Measurements from ENCODE around the gene ECHDC3.
"Not testable (repeated sequence)": the region's sequence is repeated elsewhere in the genome, so short reads cannot be mapped to it uniquely, and the experiment has no call there.

The ECHDC3 gene

DNA sequence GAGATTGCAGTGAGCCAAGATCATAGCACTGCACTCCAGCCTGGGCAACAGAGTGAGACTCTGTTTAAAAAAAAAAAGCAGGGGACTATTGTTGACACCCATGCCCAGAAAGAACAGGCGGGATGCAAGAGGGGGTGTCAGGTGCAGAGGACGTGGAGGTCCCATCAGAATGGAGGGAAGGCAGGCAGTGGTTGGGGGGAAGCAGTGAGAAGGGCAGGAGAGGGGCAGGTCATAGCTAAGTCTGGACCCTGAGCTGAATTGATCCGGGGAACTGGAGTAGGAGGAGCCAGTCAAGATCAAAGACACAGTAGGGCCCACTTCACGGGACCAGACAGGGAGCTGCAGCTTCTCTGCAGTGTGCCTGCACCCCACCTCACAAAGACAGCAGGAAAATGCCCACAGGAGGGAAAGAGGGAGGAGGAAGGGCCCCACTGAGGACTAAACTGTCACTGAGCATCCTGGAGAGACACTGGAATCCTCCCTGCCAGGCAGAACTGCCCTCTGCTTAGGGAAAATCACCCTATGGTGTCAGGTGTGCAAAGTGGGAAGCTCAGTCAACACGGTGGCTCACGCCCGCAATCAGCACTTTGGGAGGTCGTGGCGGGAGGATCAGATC is 27.3 kb upstream of the ECHDC3 start:
- in situ Hi-C loops (cut with HindIII; ENCODE audit: low pct_ligation_motif_present, low pct_unique_long_range_greater_than_20kb, low sequenced_read_pairs): no loop called here
- DNase-seq: no peak

DNA sequence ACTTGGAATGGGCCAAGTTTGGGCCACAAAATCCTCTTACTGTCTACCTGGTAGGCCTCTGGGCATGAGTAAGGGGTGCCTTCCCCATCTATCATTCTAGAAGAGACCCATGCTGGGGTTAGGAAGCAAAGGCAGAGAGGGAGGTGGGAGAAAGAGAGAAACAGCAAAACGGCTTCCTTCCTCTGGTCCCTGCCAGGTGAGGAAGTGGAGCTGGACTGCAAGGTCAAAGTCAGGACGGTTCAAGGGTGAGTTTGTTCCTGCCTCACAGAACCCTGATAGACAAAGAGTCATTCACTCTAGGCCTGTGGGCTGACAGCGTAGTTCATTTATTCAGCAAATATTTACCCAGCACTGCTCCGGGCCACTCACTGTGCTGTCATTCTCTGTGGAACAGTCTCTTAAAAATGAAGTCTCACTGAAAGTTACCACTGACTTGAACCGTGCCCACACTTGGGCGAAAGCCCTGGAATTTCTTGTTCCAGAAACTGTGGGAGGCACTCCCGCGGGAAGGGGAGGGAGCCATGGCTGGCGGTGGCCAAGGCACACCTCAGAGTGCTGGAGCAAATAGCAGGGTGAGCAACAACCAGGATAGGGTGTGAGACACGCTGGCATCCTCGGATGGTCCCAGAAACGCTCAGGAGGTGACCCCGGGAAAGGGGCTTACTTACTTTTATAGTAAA is 26.2 kb upstream of the ECHDC3 start:
- in situ Hi-C loops (cut with HindIII; ENCODE audit: low pct_ligation_motif_present, low pct_unique_long_range_greater_than_20kb, low sequenced_read_pairs): no loop called here
- no peak for DNase-seq

DNA sequence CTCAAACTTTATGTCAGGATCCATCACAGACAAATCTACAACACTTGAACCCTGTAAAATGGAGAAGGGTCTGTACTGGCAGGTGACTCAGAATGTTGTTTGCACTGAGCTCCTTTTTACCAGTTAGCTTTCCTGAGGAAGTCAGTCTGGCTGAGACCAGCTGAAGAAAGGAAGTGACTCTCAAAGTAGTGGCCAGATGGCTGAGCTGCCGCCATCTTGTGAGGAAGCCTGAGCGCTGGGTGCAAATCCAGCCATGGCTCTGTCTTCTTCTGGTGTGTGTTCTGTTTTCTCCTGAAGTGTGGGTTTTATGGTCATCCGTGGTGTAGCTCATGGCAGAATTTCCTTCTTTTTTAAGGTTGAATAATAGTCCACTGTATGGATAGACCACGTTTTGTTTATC is 25.5 kb upstream of the ECHDC3 start:
- in situ Hi-C loops (cut with HindIII; ENCODE audit: low pct_ligation_motif_present, low pct_unique_long_range_greater_than_20kb, low sequenced_read_pairs): no loop called here
- no peak for DNase-seq

DNA sequence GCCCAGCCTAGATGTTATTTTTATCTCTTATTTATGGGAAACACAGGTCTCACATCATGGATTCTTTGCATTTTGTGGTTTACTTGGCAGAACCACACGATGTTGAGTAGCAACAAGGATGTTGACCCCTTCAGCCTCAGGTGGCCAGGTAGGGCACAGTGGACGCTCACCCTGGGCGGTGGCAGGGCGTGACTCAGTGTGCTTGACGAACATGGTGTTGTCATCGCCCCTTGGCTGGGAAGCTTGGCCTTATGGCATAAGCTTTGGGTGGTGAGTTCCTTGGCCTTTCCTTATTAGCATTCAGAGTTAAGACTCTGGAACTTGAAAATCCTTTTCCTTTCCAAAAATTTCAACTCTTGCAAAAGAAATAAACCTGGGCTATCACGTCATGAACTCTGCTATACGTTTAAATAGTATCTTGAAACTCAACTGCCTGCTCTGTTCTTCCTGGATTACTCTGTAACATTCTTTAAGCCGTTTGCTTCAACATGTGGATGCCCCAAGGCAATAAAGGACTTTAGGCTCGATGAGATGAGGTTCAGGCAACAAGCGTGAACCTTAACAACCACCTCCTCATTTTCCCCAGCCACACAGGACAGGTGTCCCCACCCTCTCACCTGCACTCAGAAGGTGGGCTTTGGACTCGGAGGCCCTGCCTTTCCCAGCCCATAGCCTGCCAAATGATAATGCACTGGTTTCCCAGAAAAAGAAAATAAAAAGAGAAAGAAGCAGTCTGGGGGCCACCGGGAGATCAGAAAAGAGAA is 22.5 kb upstream of the ECHDC3 start:
- no peak for DNase-seq
- in situ Hi-C loops (cut with HindIII; ENCODE audit: low pct_ligation_motif_present, low pct_unique_long_range_greater_than_20kb, low sequenced_read_pairs): no loop called here

GRCh38 chr10:11720260-11720741 is 21.9 kb upstream of the ECHDC3 start:
- in situ Hi-C loops (cut with HindIII; ENCODE audit: low pct_ligation_motif_present, low pct_unique_long_range_greater_than_20kb, low sequenced_read_pairs): no loop called here
- DNase-seq: no peak

DNA sequence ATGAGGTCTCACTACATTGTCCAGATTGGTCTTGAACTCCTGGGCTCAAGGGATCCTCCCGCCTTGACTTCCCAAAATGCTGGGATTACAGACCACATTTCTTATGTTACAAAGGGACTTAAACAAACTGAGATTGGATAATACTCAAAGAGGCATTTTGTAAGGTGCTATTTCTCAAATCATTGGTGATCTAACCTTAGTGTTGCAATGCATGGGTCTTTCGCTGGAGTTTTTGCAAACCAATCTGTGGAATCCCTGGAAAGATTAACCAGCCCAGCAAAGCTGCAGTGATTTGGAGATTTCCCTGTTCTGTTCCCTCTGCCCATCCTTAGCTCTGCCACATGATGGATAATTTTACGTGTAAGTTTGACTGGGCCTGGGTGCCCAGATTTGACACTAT is 20.4 kb upstream of the ECHDC3 start:
- no peak for DNase-seq
- in situ Hi-C loops (cut with HindIII; ENCODE audit: low pct_ligation_motif_present, low pct_unique_long_range_greater_than_20kb, low sequenced_read_pairs): no loop called here

GRCh38 chr10:11723359-11723758 is 18.8 kb upstream of the ECHDC3 start:
- in situ Hi-C loops (cut with HindIII; ENCODE audit: low pct_ligation_motif_present, low pct_unique_long_range_greater_than_20kb, low sequenced_read_pairs): no loop called here
- DNase-seq: no peak

DNA sequence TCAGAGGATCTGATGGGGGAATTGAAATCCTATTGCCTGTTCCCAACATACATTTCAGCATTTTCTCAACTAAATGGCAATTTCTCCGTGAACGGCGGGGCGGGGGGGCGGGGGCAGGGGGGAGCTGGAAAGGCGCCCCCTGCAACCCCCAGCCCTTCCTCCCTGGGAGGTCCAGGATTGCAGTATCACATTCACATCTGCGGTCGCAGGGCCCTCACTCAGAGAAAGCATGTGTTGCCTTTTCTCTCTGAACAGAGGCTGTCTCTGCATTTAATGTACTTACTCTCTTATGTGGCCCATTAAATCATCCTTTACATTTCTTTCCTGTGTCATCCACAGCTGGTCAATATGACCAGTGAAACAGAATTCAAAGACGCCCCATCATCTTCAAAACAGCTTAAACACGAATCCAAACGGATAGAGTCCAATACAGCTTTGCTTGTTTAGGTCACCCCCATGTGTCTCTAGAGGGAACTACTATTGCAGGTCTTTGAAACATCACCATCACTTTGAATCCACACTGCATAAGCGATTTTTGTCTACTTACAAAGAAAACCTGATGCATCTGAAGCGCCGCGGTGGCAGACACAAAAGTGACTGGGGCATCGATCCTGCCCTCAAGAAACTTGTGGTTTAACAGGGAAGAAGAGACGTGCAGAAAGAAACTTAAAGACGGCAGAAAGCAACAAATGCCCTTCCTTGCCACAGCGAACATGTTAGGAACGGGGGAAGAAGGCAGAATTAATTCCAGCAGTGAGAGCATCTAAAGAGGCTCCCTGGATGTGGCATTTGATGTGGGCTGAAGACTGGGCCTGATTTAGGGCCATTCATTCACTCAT is 17.0 kb upstream of the ECHDC3 start:
- in situ Hi-C loops (cut with HindIII; ENCODE audit: low pct_ligation_motif_present, low pct_unique_long_range_greater_than_20kb, low sequenced_read_pairs): no loop called here
- DNase-seq: peak; percentile 55

DNA sequence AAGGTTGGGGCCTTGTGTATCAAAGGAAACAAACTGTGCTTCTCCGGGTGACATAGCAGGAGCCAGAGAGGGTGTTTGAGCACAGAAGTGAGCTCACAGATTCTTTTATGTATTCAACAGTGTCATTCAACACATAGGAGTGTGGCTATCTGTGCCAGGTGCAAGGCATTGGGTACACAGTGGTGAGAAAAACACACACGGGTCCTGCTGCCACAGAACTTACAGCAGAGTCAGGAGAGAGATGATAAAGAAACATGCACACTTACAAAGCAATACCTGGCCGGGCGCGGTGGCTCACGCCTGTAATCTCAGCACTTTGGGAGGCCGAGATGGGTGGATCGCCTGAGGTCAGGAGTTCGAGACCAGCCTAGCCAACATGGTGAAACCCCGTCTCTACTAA is 16.3 kb upstream of the ECHDC3 start:
- in situ Hi-C loops (cut with HindIII; ENCODE audit: low pct_ligation_motif_present, low pct_unique_long_range_greater_than_20kb, low sequenced_read_pairs): no loop called here
- no peak for DNase-seq

DNA sequence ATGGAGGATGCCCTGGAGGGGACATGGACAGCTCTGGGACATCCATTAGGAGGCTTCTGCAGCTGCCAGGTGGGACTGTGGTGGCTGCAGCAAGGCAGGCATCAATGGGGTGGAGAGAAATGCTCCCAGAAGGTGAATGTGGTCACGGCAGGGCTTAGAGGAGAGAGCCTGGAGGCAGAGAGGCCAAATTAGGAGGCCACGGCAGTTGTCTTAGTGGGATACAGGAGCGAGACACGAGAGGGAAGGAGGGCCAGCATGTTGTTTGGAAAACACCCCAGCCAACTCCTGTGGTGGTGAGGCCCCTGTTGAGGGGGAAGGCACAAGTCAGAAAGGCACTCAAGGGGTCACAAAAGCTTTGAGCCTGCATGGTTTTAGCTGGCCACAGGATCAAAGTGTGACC is 14.6 kb upstream of the ECHDC3 start:
- no peak for DNase-seq
- in situ Hi-C loops (cut with HindIII; ENCODE audit: low pct_ligation_motif_present, low pct_unique_long_range_greater_than_20kb, low sequenced_read_pairs): no loop called here

DNA sequence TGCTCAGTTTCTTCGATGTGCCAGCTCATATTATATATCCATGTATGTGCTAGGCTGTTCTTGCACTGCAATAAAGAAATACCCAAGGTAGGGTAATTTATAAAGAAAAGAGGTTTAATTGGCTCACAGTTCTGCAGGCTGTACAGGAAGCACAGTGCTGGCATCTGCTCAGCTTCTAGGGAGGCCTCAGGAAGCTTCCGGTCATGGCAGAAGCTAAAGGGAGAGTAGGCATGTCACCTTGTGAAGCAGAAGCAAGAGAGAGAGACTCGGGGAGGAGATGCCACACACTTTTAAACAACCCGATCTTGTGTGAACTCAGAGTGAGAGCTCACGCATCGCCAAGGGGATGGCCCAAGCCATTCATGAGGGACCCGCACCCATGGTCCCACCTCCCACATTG is 13.8 kb upstream of the ECHDC3 start:
- in situ Hi-C loops (cut with HindIII; ENCODE audit: low pct_ligation_motif_present, low pct_unique_long_range_greater_than_20kb, low sequenced_read_pairs): no loop called here
- DNase-seq: no peak

- DNase-seq: no peak
- in situ Hi-C loops (cut with HindIII; ENCODE audit: low pct_ligation_motif_present, low pct_unique_long_range_greater_than_20kb, low sequenced_read_pairs): no loop called here
These were observed 12.3 kb upstream of the ECHDC3 start for GRCh38 chr10:11729790-11730315.

- in situ Hi-C loops (cut with HindIII; ENCODE audit: low pct_ligation_motif_present, low pct_unique_long_range_greater_than_20kb, low sequenced_read_pairs): no loop called here
- no peak for DNase-seq
These were observed 11.4 kb upstream of the ECHDC3 start for GRCh38 chr10:11730779-11731178.

DNA sequence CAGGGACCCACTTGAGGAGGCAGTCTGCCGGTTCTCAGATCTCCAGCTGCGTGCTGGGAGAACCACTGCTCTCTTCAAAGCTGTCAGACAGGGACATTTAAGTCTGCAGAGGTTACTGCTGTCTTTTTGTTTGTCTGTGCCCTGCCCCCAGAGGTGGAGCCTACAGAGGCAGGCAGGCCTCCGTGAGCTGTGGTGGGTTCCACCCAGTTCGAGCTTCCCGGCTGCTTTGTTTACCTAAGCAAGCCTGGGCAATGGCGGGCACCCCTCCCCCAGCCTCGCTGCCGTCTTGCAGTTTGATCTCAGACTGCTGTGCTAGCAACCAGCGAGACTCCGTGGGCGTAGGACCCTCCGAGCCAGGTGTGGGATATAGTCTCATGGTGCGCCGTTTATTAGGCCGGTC is 5.4 kb upstream of the ECHDC3 start:
- DNase-seq; in situ Hi-C loops (cut with HindIII; ENCODE audit: low pct_ligation_motif_present, low pct_unique_long_range_greater_than_20kb, low sequenced_read_pairs): not testable (repeated sequence)

- in situ Hi-C loops (cut with HindIII; ENCODE audit: low pct_ligation_motif_present, low pct_unique_long_range_greater_than_20kb, low sequenced_read_pairs); DNase-seq: not testable (repeated sequence)
These were observed 4.7 kb upstream of the ECHDC3 start for GRCh38 chr10:11737258-11738032.

- in situ Hi-C loops (cut with HindIII; ENCODE audit: low pct_ligation_motif_present, low pct_unique_long_range_greater_than_20kb, low sequenced_read_pairs): no loop called here
These were observed 1.3 kb upstream of the ECHDC3 start for GRCh38 chr10:11740907-11741306.

GRCh38 chr10:11741608-11742007 is 574 bp upstream of the ECHDC3 start:
- in situ Hi-C loops (cut with HindIII; ENCODE audit: low pct_ligation_motif_present, low pct_unique_long_range_greater_than_20kb, low sequenced_read_pairs): no loop called here
- DNase-seq: no peak

More at GRCh38 chr10:11740907-11741306, 1.3 kb upstream of the ECHDC3 start:
- DNase-seq: no peak

DNA sequence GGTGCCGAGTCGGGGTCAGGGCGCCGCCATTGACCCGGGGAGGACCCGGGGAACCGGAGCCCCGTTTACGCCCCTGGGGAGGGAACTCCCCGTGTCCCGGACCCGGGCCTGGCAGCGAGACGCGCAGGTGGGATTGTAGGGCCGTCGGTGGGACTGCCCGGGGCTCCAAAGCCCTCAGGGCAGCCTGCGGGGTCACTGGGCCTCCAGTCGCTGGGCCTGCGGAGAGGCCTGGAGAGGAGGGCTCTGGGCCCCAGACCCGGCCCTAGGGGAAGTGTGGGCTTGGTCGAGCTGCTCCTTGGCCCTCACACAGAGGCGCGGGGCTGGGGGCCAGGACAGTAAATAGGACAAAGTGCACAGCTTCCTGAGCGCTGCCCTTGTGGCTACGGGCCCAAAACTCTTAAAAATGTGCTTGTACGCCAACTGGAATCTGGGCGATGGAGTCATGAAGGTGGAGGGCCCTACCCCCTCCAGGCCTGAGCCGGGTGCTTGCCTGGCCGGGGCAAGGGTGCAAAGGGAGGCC is 657 bp downstream of the ECHDC3 start:
- in situ Hi-C loops (cut with HindIII; ENCODE audit: low pct_ligation_motif_present, low pct_unique_long_range_greater_than_20kb, low sequenced_read_pairs): no loop called here
- DNase-seq: no peak
